Fibroblast of skin of abdomen (primary cell): ENCODE data around the gene NFATC1.

Experiments
- DNase-seq: peaks from one replicate; pipeline ENCODE4 v3.0.0-alpha.2; 2013

Gene NFATC1

GRCh38 chr18:79458917-79459803 lies 63.4 kb downstream of the NFATC1 start:
- no peak for DNase-seq

GRCh38 chr18:79459946-79460480 lies 64.3 kb downstream of the NFATC1 start:
- DNase-seq, result no peak

GRCh38 chr18:79460481-79461300 lies 65.0 kb downstream of the NFATC1 start:
- peak; percentile 22 for DNase-seq

- DNase-seq, result no peak
These were observed 65.9 kb downstream of the NFATC1 start for GRCh38 chr18:79461627-79462026.

- no peak for DNase-seq
These were observed 67.8 kb downstream of the NFATC1 start for GRCh38 chr18:79463424-79463960.

- no peak for DNase-seq
These were observed 69.8 kb downstream of the NFATC1 start for GRCh38 chr18:79465392-79465991.

- DNase-seq, result no peak
These were observed 70.9 kb downstream of the NFATC1 start for GRCh38 chr18:79466591-79466990.

- DNase-seq, result no peak
These were observed 71.4 kb downstream of the NFATC1 start for GRCh38 chr18:79467126-79467525.

GRCh38 chr18:79468119-79468789 lies 72.5 kb downstream of the NFATC1 start:
- no peak for DNase-seq

- no peak for DNase-seq
These were observed 73.6 kb downstream of the NFATC1 start for GRCh38 chr18:79469309-79469708.

GRCh38 chr18:79469751-79470505 lies 74.2 kb downstream of the NFATC1 start:
- DNase-seq, result no peak

GRCh38 chr18:79470547-79470946 lies 74.8 kb downstream of the NFATC1 start:
- DNase-seq, result no peak

GRCh38 chr18:79471046-79471445 lies 75.3 kb downstream of the NFATC1 start:
- no peak for DNase-seq

GRCh38 chr18:79471597-79471996 lies 75.9 kb downstream of the NFATC1 start:
- no peak for DNase-seq

GRCh38 chr18:79472176-79472575 lies 76.4 kb downstream of the NFATC1 start:
- DNase-seq, result no peak

GRCh38 chr18:79472946-79473345 lies 77.2 kb downstream of the NFATC1 start:
- DNase-seq, result no peak

- peak; percentile 44 for DNase-seq
These were observed 80.5 kb downstream of the NFATC1 start for GRCh38 chr18:79476031-79476917.

GRCh38 chr18:79476918-79477571 lies 81.3 kb downstream of the NFATC1 start:
- no peak for DNase-seq

- no peak for DNase-seq
These were observed 82.2 kb downstream of the NFATC1 start for GRCh38 chr18:79477711-79478483.
